ENCODE results near the gene C3orf18.

GRCh38 chr3:50585919-50586762 lies 18.6 kb upstream of the C3orf18 start:
- TF ChIP-seq CTCF (IDR thresholded peaks at IDR 0.05) (no peak), POLR2A (IDR thresholded peaks at IDR 0.05) (no peak)

All from heart left ventricle (tissue), 13 donors.